Neural crest cell (in vitro differentiated cells): Measurements from ENCODE around the gene CERS1. TPM values are rescaled to one million over a fixed set of nuclear protein-coding genes. Genes with fewer than 3 reads are reported as not detected.

Experiments
- DNase-seq: peaks from one replicate; pipeline ENCODE4 v3.0.0; 2021; ENCODE audit warnings: low read depth, mixed read lengths, low spot score
- H3K27ac Mint-ChIP-seq: one replicate; pipeline ENCODE4 v1.8.0; 2021; ENCODE audit warnings: mild to moderate bottlenecking, mixed read lengths; ENCODE audit not compliant: unreplicated experiment
- H3K27me3 Mint-ChIP-seq: 2 replicates; pipeline ENCODE4 v1.8.0; 2021; ENCODE audit warnings: low read depth, mild to moderate bottlenecking, mixed read lengths
- H3K36me3 Mint-ChIP-seq: 2 replicates; pipeline ENCODE4 v1.8.0; 2021; ENCODE audit warnings: low read depth, mild to moderate bottlenecking, mixed read lengths
- H3K4me1 Mint-ChIP-seq: 2 replicates; pipeline ENCODE4 v1.8.0; 2021; ENCODE audit warnings: mixed read lengths
- H3K4me3 Mint-ChIP-seq: one replicate; pipeline ENCODE4 v1.8.0; 2021; ENCODE audit warnings: mild to moderate bottlenecking, mixed read lengths
- H3K9me3 Mint-ChIP-seq: 2 replicates; pipeline ENCODE4 v1.8.0; 2021; ENCODE audit warnings: mixed read lengths
- total RNA-seq: library from RNA; stranded (reverse); gene quantifications from 2 replicates; pipeline ENCODE4 v1.2.1, GENCODE V29; 2021
- TF ChIP-seq, protein P1 (sequence below): fragments of 200-600 bp; sonication (generic); conservative IDR thresholded peaks from 2 replicates; pipeline ENCODE4 v1.5.0; 2021; ENCODE audit warnings: antibody characterized with exemption, mild to moderate bottlenecking

The CERS1 gene
- total RNA-seq, 1 donor from 2014 or later: 27.7 TPM

DNA sequence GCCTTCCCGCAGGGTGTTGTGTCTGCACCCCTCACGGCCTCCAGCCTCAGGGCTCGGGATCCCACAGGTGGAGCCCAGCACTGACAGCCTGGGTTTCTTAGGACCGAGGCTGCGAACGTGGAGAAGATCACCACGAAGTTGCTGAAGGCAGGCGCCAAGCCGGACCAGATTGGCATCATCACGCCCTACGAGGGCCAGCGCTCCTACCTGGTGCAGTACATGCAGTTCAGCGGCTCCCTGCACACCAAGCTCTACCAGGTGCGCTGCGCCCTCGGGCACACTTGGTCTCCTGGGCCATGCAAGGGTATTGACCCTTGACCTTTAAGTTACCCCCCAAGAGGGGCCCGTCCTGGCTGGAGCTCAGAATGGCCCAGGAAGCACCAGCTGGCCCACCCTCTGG is 35.2 kb downstream of the CERS1 start:
- no peak for DNase-seq
- H3K27me3 Mint-ChIP-seq: no peaks in the 10 kb centered on the region
- no peaks in the 10 kb centered on the region for H3K4me1 Mint-ChIP-seq
- TF ChIP-seq, protein P1, sequence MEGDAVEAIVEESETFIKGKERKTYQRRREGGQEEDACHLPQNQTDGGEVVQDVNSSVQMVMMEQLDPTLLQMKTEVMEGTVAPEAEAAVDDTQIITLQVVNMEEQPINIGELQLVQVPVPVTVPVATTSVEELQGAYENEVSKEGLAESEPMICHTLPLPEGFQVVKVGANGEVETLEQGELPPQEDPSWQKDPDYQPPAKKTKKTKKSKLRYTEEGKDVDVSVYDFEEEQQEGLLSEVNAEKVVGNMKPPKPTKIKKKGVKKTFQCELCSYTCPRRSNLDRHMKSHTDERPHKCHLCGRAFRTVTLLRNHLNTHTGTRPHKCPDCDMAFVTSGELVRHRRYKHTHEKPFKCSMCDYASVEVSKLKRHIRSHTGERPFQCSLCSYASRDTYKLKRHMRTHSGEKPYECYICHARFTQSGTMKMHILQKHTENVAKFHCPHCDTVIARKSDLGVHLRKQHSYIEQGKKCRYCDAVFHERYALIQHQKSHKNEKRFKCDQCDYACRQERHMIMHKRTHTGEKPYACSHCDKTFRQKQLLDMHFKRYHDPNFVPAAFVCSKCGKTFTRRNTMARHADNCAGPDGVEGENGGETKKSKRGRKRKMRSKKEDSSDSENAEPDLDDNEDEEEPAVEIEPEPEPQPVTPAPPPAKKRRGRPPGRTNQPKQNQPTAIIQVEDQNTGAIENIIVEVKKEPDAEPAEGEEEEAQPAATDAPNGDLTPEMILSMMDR: no peak
- no peak overlapping the region for H3K27ac Mint-ChIP-seq
- H3K9me3 Mint-ChIP-seq: no peaks in the 10 kb centered on the region
- H3K36me3 Mint-ChIP-seq: no peaks in the 10 kb centered on the region
- no peak overlapping the region for H3K4me3 Mint-ChIP-seq

DNA sequence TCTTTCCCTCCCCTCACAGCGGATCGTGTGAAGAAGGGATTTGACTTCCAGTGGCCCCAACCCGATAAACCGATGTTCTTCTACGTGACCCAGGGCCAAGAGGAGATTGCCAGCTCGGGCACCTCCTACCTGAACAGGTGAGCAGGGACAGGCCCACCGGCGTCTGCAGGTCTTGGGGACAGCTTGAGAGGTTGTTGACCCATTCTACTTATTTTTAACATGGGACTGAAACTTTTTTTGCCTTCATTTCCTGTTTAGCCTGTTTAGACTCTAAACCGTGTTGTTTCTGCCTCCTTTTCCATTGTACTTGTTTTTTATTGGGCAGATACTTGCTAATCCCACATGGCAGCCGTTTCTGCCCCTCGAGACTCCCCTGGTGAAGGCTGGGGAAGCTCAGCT is 35.7 kb downstream of the CERS1 start:
- no peaks in the 10 kb centered on the region for H3K27me3 Mint-ChIP-seq
- no peak for DNase-seq
- no peak overlapping the region for H3K27ac Mint-ChIP-seq
- H3K4me3 Mint-ChIP-seq: no peak overlapping the region
- no peaks in the 10 kb centered on the region for H3K9me3 Mint-ChIP-seq
- no peaks in the 10 kb centered on the region for H3K36me3 Mint-ChIP-seq
- TF ChIP-seq, protein P1: no peak
- H3K4me1 Mint-ChIP-seq: no peaks in the 10 kb centered on the region

DNA sequence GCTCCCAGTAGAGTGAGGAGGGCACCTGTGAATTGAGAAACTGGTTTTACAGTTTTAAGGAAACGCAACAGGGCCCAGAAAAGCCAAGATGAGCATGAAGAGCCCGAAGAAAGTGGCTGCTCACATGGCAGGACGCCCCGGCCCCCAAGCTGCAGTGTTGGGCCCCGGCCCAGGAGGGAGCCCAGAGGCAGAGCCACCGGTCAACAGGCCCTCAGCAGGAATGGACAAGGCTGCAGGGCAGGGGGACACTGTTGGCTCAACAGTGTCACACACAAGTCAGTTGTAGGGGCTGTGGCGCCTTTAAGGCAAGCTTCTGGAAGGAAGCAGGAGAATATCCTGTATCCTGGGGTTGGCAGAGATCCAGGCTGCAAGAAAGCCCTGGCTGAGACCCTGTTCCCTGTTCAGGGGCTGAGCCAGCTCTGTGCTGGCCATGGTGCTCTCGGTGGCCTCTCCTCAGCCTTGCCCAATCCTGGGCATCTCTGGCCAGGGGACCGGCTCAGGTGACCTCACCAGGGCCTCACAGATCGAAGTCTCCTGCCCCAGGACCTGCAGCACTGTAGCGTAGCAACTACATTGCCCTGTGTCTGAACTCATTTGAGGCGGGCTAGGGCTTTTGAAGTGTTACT is 36.2 kb downstream of the CERS1 start:
- H3K36me3 Mint-ChIP-seq: no peaks in the 10 kb centered on the region
- DNase-seq: no peak
- no peak overlapping the region for H3K27ac Mint-ChIP-seq
- H3K4me3 Mint-ChIP-seq: no peak overlapping the region
- H3K4me1 Mint-ChIP-seq: no peaks in the 10 kb centered on the region
- no peaks in the 10 kb centered on the region for H3K9me3 Mint-ChIP-seq
- TF ChIP-seq, protein P1: no peak
- H3K27me3 Mint-ChIP-seq: no peaks in the 10 kb centered on the region

DNA sequence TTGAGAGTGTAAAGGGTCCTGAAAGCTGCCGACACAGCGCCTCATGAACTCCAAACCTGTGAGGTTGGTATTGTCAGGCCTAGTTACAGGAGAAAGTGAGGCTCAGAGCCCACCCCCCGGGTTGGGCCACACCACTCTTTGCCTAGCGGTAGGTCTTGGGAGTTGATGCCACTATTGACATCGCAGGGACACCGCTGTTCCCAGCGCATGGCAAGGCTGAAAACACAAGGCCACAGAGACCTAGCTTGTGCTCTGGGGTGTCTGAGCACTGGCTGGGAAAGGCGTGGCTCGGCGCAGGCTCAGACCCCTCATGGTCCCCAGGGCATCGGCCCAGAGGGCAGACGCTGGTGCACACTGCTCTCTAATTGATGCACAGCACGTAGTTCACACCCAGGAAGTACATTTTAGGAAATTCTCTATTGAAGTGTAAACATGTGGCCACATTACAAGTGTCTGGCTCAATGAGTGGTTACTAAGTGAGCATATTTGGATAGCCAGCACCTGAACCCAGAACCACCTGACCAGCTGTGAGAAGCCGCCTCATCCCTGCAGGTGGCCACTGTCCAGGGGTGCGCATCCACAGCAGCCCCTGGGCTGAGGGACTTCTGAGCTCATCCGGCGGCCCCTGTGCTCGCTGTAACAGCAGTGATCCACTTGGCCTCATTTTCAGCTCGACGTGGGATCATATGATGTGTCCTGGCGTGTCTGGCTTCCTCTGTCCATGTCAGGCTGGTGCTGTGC is 36.9 kb downstream of the CERS1 start:
- no peak for DNase-seq
- no peak overlapping the region for H3K4me3 Mint-ChIP-seq
- H3K27ac Mint-ChIP-seq: no peak overlapping the region
- TF ChIP-seq, protein P1: no peak
- no peaks in the 10 kb centered on the region for H3K9me3 Mint-ChIP-seq
- no peaks in the 10 kb centered on the region for H3K4me1 Mint-ChIP-seq
- no peaks in the 10 kb centered on the region for H3K36me3 Mint-ChIP-seq
- no peaks in the 10 kb centered on the region for H3K27me3 Mint-ChIP-seq

DNA sequence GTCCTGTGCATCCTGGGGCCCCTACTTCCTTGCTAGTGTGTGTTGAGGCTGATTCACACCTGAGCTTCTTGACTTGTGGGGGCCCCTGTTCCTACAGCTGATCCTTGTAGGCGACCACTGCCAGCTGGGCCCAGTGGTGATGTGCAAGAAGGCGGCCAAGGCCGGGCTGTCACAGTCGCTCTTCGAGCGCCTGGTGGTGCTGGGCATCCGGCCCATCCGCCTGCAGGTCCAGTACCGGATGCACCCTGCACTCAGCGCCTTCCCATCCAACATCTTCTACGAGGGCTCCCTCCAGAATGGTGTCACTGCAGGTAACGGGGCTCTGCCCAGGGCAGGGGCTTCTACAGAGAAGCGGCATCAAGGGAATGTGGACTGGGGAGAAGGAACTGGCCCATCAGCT is 38.7 kb downstream of the CERS1 start:
- peaks cover 3% of the 10 kb centered on the region for H3K36me3 Mint-ChIP-seq
- H3K9me3 Mint-ChIP-seq: no peaks in the 10 kb centered on the region
- H3K4me3 Mint-ChIP-seq: no peak overlapping the region
- no peaks in the 10 kb centered on the region for H3K4me1 Mint-ChIP-seq
- DNase-seq: no peak
- TF ChIP-seq, protein P1: no peak
- no peak overlapping the region for H3K27ac Mint-ChIP-seq
- H3K27me3 Mint-ChIP-seq: no peaks in the 10 kb centered on the region
